Liver (tissue), 3 donors: Measurements from ENCODE around the gene DHRS11.

Experiments
- CTCF ChIP-seq: fragments of 150-350 bp; IDR thresholded peaks from 2 replicates; pipeline ENCODE4 v1.5.1; 2017; ENCODE audit warnings: improper control_type of control experiment, low read depth, low read length; ENCODE audit not compliant: missing input control
- GABPA ChIP-seq, 2 donors: IDR thresholded peaks in 1 of 2; conservative IDR thresholded peaks in 1 of 2; 2 replicates each; pipeline ENCODE4 v1.6.1; 2016; ENCODE audit warnings: antibody characterized with exemption in 2 of 2, mild to moderate bottlenecking in 1 of 2, moderate library complexity in 1 of 2
- HNF4A ChIP-seq, 2 donors: conservative IDR thresholded peaks; 2 replicates each; pipeline ENCODE4 v1.6.1; 2016; ENCODE audit warnings: antibody characterized with exemption in 2 of 2, mild to moderate bottlenecking in 2 of 2
- MAX ChIP-seq: IDR thresholded peaks from 2 replicates; pipeline ENCODE4 v1.6.1; 2016; ENCODE audit warnings: antibody characterized with exemption
- RAD21 ChIP-seq, 2 donors: IDR thresholded peaks; 2 replicates each; pipeline ENCODE4 v1.6.1; 2016; ENCODE audit warnings: antibody characterized with exemption in 2 of 2, mild to moderate bottlenecking in 2 of 2
- RXRA ChIP-seq, 2 donors: IDR thresholded peaks; 2 replicates each; pipeline ENCODE4 v1.6.1; 2017 to 2018; ENCODE audit warnings: antibody characterized with exemption in 2 of 2, mild to moderate bottlenecking in 1 of 2
- SP1 ChIP-seq: IDR thresholded peaks from 2 replicates; pipeline ENCODE4 v1.6.1; 2018; ENCODE audit warnings: antibody characterized with exemption, mild to moderate bottlenecking
- TAF1 ChIP-seq: conservative IDR thresholded peaks from 2 replicates; pipeline ENCODE4 v1.6.1; 2016; ENCODE audit warnings: antibody characterized with exemption, mild to moderate bottlenecking
- YY1 ChIP-seq: IDR thresholded peaks from 2 replicates; pipeline ENCODE4 v1.6.1; 2016; ENCODE audit warnings: antibody characterized with exemption, mild to moderate bottlenecking
- TF ChIP-seq, protein P1 (sequence below): IDR thresholded peaks from 2 replicates; pipeline ENCODE4 v1.6.1; 2016; ENCODE audit warnings: antibody characterized with exemption, mild to moderate bottlenecking
- donor health status: healthy.
- donor health status: healthy.

GRCh38 chr17:36650096-36650775 is 58.6 kb downstream of the DHRS11 start:
- TF ChIP-seq CTCF (no peak), TAF1 (no peak), YY1 (no peak), RXRA (IDR thresholded peaks at IDR 0.05) (no peak), HNF4A (conservative IDR thresholded peaks at IDR 0.05) (no peak), SP1 (no peak), RAD21 (IDR thresholded peaks at IDR 0.05) (no peak), GABPA (IDR thresholded peaks at IDR 0.05 in 1 of 2, conservative IDR thresholded peaks at IDR 0.05 in 1 of 2) (no peak), MAX (no peak)
- TF ChIP-seq, protein P1, sequence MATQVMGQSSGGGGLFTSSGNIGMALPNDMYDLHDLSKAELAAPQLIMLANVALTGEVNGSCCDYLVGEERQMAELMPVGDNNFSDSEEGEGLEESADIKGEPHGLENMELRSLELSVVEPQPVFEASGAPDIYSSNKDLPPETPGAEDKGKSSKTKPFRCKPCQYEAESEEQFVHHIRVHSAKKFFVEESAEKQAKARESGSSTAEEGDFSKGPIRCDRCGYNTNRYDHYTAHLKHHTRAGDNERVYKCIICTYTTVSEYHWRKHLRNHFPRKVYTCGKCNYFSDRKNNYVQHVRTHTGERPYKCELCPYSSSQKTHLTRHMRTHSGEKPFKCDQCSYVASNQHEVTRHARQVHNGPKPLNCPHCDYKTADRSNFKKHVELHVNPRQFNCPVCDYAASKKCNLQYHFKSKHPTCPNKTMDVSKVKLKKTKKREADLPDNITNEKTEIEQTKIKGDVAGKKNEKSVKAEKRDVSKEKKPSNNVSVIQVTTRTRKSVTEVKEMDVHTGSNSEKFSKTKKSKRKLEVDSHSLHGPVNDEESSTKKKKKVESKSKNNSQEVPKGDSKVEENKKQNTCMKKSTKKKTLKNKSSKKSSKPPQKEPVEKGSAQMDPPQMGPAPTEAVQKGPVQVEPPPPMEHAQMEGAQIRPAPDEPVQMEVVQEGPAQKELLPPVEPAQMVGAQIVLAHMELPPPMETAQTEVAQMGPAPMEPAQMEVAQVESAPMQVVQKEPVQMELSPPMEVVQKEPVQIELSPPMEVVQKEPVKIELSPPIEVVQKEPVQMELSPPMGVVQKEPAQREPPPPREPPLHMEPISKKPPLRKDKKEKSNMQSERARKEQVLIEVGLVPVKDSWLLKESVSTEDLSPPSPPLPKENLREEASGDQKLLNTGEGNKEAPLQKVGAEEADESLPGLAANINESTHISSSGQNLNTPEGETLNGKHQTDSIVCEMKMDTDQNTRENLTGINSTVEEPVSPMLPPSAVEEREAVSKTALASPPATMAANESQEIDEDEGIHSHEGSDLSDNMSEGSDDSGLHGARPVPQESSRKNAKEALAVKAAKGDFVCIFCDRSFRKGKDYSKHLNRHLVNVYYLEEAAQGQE = no peak
